GM12865 (cell line): ENCODE measurements around the gene ATRN.

Source experiments
- DNase-seq: peaks from one replicate; pipeline ENCODE4 v3.0.0; 2010; ENCODE audit warnings: low read depth
- H3K4me3 ChIP-seq: 2 replicates; pipeline ENCODE4 v1.5.1; 2011; ENCODE audit warnings: mild to moderate bottlenecking, low read depth, low read length, control low read depth
- TF ChIP-seq, protein P1 (sequence below): IDR thresholded peaks from 2 replicates; pipeline ENCODE4 v1.5.1; 2011; ENCODE audit warnings: low read length, control low read depth, low read depth, inconsistent platforms; ENCODE audit not compliant: insufficient read depth; ENCODE audit errors: missing control alignments

The ATRN gene

GRCh38 chr20:3433744-3434143, 37.1 kb upstream of the ATRN start:
- H3K4me3 ChIP-seq, result no peak overlapping the region
- DNase-seq, result no peak
- TF ChIP-seq, protein P1, sequence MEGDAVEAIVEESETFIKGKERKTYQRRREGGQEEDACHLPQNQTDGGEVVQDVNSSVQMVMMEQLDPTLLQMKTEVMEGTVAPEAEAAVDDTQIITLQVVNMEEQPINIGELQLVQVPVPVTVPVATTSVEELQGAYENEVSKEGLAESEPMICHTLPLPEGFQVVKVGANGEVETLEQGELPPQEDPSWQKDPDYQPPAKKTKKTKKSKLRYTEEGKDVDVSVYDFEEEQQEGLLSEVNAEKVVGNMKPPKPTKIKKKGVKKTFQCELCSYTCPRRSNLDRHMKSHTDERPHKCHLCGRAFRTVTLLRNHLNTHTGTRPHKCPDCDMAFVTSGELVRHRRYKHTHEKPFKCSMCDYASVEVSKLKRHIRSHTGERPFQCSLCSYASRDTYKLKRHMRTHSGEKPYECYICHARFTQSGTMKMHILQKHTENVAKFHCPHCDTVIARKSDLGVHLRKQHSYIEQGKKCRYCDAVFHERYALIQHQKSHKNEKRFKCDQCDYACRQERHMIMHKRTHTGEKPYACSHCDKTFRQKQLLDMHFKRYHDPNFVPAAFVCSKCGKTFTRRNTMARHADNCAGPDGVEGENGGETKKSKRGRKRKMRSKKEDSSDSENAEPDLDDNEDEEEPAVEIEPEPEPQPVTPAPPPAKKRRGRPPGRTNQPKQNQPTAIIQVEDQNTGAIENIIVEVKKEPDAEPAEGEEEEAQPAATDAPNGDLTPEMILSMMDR, result no peak

- no peak for DNase-seq
- H3K4me3 ChIP-seq, result no peak overlapping the region
- TF ChIP-seq, protein P1, result no peak
Measured at GRCh38 chr20:3434232-3434631, 36.6 kb upstream of the ATRN start.

DNA sequence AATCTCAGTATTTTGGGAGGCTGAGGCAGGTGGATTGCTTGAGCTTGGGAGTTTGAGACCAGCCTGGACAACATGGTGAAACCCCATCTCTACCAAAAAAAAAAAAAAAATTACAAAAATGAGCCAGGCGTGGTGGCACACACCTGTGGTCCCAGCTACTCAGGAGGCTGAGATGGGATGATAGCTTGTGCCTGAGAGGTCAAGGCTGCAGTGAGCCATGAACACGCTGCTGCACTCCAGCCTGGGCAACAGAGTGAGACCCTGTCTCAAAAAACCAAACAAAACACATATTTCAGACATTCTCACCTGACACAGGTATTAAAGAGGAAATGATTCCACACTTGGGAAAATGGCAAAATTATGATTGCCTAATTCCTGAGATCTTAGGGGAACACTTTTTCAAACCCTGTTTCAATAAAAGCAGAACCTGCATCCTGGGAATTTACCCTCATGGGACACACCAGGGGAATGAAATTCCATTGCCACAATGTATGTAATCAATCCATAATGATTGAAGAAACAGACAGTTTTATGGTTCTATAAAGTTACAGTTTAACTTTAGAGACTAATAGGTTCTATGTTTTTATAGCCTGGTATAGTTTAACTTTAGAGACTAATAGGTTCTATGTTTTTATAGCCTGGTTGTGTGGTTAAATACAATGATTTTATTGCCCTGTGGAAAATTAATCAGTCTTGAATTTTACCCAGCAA, 33.8 kb upstream of the ATRN start:
- TF ChIP-seq, protein P1, result no peak
- no peak for DNase-seq

DNA sequence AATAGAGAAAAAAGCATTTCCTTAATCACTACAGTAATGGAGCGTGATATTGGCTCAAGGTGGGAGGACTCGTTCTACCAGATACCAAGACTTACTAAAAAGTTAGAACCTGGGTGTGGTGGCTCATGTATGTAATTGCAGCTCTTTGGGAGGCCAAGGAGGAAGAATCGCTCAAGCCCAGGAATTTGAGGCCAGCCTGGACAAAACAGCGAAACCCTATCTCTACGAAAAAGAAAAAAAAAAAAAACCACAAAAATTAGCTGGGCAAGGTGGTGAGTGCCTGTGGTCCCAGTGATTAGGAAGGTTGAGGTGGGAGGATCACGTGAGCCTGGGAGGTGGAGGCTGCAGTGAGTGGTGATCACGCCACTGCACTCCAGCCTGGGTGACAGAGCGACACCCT, 24.0 kb upstream of the ATRN start:
- no peak for DNase-seq
- H3K4me3 ChIP-seq, result no peak overlapping the region
- TF ChIP-seq, protein P1, result no peak

More for the DNA sequence above, 33.8 kb upstream of the ATRN start:
- no peak overlapping the region for H3K4me3 ChIP-seq

- H3K4me3 ChIP-seq, result no peak overlapping the region
- TF ChIP-seq, protein P1, result no peak
- no peak for DNase-seq
Measured at GRCh38 chr20:3447321-3447720, 23.5 kb upstream of the ATRN start.

DNA sequence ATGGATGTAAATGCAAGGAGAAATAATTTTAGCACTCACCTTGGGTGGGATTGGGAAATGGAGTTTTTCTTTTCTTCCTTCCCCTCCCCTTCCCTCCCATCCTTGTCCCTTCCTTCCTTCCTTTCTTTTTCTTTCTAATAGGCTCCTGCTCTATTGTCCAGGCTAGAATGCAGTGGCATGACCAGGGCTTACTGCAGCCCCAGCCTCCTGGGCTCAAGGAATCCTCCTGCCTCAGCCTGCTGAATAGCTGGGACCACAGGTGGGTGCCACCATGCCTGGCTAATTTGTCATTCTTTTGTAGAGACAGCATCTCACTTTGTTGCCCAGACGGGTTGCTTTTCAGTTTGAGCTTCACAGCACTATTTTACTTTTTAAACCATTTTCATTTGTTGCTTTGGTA, 21.5 kb upstream of the ATRN start:
- no peak for DNase-seq
- TF ChIP-seq, protein P1, result no peak
- no peak overlapping the region for H3K4me3 ChIP-seq

DNA sequence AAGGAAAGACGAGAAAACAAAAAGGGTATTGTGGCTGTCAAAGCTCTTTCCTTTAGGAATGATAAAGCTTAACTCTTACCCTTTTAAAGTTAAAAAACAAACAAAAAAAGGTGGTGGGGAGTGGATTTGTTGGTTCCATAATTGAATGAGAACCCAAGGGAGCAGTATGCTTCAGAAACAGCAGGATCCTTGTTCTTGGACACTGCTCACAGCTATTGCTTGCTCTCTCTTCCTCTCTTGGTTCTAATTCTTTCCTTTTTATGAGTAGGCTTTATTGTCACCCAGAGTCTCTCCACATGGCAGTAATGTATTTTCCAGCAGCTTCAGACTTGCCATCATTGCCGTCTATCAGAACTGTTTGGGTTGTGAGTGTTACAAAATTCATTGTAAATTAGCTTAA, 18.7 kb upstream of the ATRN start:
- no peak overlapping the region for H3K4me3 ChIP-seq
- DNase-seq, result no peak
- TF ChIP-seq, protein P1, result no peak
